ENCODE results near the gene C2orf92.

Gene C2orf92

DNA sequence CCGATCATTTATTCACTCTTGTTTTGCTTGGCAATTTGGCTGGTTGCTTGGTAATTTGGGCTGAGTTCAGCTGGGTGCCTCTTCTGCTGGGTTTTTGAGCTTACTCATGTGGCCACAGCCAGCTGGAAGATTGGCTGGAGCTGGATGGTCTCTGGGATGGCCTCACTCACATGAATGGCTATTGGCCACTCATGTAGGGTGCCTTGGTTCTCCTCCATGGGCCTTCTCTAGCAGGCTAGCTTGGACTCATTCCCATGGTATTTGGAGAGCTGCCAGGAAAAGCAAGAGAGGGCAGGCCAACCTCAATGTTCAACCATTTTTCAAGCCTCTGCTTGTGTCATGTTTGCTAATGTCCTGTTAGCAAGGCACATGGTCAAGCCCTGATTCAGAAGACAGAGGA lies 60.7 kb downstream of the C2orf92 start:
- DNase-seq (ENCODE audit: low spot score): no peak

DNA sequence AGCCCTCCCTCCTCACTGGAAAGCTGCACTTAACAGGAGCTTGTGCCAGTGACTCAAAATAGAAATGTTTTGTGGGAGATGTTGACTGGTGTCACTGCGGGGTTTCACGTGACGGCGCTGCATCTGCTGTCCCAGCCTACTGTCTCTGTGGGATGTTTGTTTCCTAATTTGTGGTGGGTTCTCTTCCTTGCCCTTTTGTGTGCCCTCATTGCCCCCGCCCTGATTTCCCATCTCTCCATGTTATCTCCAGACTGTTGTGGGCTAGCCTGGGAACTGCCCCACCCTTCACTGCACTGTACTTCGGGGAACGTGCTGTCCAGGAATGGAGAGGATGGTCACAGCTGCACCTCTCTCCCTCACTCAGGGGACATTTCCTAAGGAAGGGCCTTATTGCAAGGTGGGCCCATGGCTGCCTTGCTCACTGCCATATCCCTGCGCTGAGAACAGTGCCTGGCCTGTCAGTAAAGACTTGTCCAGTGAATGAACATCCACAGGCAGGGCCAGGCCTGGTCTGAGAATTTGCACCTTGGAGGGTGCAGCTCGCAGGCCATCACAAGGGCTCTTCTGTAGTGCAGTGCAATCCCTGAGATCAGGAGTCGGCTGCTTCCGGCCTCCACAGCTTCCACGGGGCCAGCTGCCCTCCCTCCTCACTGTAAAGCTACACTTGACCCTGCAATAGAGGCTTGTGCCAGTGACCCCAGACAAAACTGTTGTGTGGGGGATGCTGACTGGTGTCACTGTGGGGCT lies 61.9 kb downstream of the C2orf92 start:
- no peak for DNase-seq (ENCODE audit: low spot score)

DNA sequence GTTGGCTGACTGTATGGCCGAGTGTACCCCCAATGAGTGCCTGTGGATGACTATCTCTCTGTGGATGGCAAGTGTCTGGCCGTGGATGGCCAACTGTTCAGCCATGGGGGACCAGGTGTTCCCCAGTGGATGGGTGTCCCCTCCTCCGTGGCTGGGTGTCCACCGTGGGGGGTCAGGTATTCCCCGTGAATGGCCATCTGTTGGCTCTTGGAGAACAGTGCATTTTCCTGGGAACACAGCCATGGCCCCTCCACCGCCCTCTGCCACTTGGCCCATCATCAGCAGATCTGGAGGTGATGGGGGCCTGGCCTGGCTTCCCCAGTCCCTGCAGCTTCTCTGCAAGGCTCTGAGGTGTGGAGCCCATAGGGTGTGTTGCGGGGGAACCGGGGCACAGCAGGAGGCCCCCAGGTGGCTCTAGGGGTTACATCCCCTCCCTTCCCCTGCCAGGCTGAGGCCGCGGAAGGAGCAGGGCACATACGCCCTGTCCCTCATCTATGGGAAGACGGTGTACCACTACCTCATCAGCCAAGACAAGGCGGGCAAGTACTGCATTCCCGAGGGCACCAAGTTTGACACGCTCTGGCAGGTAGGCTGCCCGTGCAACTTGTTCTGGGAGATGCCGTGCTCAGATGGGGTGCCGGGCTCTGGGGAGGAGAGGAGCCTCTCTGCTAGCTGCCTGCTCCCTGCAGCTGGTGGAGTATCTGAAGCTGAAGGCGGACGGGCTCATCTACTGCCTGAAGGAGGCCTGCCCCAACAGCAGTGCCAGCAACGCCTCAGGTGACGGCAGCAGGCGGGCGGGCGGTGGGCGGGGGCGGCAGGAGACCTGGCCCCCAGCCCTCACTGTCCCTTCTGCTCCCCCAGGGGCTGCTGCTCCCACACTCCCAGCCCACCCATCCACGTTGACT lies 63.2 kb downstream of the C2orf92 start:
- no peak for DNase-seq (ENCODE audit: low spot score)

DNA sequence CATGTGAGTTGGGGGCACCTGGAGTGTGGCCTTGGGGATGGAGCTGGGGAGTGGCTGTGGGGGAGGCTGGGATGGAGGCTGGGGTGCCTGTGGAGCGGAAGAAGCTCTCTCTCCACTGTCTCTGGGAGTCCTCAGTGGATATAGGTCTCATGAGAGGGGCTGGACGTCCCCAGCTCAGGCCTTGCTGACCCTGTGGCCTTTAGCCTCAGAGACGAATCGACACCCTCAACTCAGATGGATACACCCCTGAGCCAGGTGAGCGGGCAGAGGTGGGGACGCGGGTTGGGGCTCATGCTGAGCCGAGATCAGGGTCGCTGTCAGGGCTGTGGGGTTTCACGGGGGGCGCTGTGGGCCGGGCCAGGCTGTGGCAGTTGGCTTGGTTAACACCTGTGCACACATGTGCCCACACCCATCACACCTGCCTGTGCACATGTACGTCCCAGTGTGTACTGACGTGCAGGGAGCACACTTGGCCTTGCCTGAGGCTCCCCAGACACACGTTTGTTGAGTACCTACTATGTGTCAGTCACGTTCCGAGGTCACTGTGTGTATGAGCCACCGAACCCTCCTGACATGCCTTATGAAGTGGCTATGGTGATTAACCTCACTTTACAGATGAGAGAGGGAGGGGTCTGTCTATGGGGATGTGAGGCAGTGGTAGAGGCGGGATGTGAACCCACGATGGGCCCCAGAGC lies 64.0 kb downstream of the C2orf92 start:
- no peak for DNase-seq (ENCODE audit: low spot score)

DNA sequence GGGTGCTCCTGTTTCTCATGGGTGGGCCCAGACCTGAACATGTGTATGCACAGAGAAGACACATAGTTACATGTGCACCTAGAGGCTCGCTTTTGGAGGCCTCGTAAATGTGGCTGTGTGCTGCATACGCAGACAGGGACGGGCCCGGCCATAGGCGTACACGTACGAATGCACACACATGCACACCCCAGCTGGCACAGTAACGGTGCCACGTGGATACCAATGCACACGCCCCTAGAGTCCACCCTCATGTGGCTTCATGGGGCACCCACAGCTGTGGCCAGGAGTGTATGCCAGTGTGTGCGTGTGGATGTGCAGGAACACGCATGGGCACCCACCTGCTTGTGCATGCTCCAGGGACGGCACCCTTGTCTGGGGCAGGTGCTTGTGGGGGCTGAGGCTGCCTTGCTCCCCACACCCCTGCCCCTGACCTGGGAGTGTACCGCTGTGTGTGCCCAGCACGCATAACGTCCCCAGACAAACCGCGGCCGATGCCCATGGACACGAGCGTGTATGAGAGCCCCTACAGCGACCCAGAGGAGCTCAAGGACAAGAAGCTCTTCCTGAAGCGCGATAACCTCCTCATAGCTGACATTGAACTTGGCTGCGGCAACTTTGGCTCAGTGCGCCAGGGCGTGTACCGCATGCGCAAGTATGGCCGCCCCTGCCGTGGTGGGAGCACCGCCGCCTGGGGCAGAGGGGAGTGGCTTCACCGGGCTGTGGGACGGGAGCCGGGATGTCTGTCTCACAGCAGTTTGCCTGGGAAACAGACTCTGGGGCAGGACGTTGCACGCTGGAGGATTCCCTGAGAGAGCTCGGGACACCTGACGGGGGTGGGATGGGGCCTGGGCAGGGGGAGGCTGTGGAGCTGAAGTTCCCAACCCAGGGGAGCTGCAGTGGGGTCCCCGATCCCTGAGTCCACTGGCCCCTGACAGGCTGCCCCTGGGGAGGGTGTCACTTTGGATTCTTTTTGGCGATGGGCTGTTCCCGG lies 64.8 kb downstream of the C2orf92 start:
- DNase-seq (ENCODE audit: low spot score): no peak

DNA sequence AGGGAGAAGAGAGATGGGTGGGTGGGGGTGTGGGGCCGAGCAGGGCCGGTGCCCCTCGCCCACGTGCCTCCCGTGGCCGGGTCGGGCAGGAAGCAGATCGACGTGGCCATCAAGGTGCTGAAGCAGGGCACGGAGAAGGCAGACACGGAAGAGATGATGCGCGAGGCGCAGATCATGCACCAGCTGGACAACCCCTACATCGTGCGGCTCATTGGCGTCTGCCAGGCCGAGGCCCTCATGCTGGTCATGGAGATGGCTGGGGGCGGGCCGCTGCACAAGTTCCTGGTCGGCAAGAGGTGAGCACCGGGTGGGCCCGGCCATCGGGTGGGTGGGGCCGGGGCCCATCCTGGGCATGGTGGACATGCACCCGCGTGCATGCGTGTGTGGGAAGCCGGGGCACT lies 65.6 kb downstream of the C2orf92 start:
- no peak for DNase-seq (ENCODE audit: low spot score)

DNA sequence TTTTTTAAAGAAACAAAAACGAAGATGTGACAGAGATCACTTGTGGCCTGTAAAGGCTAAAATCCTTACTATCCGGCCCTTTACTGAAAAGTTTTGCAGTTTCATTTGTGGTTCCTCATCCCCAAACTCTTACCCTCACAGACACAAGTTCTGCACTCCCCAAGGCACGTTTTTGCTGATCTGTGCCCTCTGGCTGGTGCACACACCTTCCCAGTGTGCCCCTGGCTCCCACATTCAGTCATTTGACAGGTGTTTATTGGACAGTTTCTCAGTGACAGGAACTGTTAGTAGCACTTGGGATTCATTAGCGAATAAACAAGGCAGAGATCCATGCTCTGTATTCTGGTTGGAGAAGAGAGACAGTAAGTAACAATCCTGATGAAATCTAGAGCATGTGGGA lies 66.7 kb downstream of the C2orf92 start:
- no peak for DNase-seq (ENCODE audit: low spot score)

DNA sequence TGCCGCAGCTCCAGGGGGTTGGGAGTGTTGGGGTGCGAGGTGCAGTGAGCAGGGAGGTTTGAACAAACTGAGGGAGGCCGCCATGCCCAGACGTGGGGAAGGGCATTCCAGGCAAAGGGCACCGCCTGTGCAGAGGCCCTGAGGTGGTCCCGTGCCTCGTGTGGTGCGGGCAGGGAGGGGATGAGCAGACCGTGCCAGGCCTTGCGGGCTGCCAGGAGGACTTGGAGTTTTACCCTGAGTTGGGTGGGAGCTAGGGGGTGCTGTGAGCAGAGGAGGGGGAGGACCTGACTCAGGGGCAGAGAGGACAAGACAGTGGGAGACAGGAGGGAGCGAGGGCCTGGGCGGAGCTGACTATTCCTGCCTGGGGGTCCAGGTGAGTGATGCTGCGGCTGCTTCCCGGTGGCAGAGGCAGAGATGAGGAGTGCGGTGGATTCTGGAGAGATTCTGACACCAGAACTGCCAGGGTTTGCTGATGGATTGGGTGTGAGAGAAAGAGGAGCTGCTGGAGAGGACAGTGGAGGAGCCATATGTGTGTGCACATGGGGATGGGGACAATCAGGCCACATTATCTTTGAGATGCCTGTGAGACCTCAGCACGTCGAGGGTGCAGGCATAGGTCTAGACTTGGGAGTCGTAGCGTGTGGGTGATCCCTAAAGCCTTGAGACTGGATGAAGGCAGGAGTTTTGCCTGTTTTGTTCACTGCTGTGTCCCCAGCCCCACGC lies 67.3 kb downstream of the C2orf92 start:
- DNase-seq (ENCODE audit: low spot score): no peak

DNA sequence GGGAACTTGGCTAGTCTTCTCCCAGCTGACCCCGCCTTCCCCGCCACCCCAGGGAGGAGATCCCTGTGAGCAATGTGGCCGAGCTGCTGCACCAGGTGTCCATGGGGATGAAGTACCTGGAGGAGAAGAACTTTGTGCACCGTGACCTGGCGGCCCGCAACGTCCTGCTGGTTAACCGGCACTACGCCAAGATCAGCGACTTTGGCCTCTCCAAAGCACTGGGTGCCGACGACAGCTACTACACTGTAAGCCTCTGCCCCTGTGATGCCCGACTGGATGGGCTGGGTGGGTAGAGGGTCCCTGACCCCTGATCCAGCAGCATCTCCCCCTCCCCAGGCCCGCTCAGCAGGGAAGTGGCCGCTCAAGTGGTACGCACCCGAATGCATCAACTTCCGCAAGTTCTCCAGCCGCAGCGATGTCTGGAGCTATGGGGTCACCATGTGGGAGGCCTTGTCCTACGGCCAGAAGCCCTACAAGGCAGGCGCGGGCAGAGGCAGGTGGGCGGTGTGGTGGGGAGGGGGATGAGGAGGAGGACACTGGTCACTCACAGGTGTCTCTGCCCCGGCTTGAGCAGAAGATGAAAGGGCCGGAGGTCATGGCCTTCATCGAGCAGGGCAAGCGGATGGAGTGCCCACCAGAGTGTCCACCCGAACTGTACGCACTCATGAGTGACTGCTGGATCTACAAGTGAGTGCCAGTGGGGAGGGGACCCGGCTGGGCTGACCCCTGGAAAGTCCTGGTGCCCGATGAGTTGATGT lies 68.1 kb downstream of the C2orf92 start:
- no peak for DNase-seq (ENCODE audit: low spot score)

DNA sequence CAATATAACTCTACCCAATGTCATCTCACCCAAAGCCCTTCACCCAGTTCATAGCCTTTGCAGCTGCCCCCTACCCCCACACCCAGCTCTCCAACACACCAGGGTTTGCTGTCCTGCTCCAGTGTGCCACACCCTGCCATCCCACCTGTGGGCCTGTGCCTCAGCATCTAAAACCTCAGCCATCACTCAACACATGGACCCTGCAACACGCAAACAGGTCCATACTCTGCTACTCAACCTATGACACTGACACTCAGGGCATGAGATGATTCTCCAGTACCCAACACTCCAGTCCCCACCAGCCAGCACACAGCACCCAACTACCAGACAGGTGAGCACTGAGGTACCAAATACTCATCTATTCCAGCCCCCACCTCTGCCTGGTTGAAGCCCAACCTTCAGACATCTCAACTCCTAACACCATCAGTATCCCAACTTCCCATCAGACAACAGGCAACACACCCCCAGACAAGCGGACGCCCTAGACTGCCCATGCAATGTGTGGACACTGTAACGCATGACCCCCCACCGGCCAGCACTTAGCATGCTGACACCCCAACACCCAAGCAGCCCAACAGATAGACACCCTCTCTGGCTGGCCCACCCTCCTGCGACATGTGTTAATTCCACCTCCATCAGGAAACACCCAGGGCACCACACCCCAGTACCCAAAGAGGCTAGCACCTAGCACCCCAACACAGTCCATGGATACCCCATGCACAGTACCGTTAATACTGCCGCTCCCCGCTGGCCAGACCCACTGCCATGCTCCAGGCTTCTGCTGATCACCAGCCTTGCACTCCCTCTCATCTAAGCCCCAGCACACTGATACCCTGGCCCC lies 68.9 kb downstream of the C2orf92 start:
- no peak for DNase-seq (ENCODE audit: low spot score)

DNA sequence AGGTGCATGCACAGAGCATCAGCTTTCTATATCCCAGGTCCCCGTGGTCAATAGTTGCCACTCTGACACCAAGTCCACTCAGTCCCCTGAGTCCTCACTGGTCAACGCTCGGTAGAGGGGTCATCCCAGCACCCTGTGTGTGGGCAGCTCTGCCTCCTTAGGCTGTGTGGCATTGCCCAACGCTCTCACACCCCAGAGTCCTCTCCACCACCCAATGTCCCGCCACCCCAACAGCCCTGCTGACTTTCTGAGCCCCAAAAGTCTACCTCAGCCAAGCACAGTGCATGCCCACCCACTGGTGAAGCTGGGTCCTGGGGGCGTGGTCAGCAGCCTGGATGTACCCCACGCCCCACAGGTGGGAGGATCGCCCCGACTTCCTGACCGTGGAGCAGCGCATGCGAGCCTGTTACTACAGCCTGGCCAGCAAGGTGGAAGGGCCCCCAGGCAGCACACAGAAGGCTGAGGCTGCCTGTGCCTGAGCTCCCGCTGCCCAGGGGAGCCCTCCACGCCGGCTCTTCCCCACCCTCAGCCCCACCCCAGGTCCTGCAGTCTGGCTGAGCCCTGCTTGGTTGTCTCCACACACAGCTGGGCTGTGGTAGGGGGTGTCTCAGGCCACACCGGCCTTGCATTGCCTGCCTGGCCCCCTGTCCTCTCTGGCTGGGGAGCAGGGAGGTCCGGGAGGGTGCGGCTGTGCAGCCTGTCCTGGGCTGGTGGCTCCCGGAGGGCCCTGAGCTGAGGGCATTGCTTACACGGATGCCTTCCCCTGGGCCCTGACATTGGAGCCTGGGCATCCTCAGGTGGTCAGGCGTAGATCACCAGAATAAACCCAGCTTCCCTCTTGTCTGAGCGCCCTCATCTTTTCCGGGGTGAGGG lies 69.7 kb downstream of the C2orf92 start:
- no peak for DNase-seq (ENCODE audit: low spot score)

DNA sequence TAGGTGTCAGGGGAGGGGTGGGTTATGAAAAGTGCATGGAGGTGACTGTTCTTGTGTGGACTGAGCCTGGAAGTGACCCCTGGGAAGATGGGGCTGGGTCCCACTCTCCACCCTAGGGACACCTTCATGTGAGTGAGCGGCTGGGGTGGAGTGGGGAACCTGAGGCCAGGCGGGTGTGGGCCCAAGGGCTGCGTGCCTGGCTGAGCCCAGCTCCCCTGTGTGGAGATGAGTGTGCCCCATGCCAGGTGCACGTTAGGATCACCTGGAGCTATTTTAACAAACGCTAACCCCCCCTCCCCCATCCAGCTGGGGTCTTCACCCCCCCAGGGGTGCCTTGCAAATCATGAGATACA lies 70.4 kb downstream of the C2orf92 start:
- no peak for DNase-seq (ENCODE audit: low spot score)

DNA sequence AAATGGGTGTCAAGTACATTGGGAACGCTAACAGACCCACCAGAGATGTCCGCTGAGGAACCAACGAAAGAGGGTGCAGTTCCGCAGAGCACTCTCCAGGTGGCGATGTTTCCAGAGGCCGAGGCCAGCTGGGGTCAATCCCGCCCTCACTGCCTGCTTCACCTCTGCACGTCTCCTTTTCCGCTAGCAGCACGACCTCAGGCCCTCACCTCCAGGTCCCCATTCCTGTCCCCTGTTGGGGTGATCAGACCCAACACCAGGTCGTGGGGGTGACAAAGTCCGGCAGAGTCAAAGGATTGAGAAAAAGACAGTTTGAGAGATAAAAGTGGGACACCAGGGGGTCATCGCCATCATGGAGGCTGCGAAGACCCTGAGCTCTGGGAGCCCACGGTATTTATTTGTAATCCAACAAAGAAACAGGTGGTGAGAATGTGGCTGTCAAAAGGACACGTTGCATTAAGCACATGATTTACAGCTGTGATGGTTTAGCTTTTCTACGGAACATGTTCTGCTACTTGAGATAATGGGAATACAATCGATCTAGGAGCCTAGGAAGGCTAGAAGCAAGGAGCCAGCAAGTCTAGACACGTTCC lies 71.2 kb downstream of the C2orf92 start:
- peak; percentile 36 for DNase-seq (ENCODE audit: low spot score)

DNA sequence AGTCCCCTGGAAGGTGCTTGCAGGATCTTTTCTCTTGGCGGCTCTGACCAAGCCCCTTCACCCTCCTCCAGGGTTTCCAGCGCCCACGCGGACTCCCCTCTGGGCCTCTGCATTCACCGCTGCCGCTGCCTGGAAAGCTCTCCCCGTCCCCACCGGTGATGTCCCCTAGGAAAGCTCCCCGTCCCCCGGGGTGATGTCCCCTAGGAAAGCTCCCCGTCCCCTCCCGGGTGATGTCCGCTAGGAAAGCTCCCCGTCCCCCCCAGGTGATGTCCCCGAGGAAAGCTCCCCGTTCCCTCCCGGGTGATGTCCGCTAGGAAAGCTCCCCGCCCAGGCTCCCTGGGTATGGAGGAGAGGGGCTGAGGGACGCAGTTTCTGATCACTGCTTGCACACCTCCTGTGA lies 71.7 kb downstream of the C2orf92 start:
- DNase-seq (ENCODE audit: low spot score): no peak

DNA sequence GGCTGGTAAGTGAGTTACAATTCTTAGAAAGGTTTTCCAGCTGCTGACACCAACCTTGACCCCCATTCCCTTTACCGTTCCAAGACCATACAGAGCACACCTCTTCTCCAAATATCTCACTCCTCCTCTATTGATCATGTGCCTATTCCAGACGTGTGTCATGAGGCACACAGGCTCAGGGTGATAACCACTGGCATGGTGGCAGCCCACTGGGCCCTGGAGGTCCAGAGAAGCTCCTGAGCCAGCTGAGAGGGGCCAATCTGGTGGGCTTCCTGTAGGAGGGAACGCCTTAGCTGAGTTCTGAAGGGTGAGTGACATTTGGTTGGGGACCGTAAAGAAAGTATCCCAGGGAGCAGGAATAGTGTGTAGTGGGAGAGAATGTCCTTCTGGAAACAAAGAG lies 72.2 kb downstream of the C2orf92 start:
- no peak for DNase-seq (ENCODE audit: low spot score)

DNA sequence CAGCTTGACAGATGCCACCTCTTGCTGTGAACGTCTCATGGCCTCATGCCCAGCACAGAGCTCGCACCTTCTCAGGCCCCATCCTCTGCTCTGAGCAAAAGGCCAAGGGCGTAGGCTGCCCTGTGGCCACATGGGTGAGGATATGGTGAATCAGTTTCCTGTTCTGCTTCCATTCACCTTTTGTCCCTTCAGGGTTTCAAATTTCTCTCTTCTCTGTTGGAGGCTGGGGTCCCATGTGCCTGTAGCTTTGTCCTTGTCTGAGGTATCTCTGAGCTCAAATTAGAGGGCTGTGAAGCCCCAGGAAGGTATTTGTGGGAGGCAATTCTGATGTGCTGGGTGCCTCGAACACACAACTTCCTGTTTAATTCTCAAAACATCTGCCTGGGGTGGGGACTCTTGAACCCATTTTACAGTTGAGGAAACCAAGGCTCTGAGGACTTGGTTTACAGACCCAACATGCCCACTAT lies 72.9 kb downstream of the C2orf92 start:
- DNase-seq (ENCODE audit: low spot score): peak; percentile 26

DNA sequence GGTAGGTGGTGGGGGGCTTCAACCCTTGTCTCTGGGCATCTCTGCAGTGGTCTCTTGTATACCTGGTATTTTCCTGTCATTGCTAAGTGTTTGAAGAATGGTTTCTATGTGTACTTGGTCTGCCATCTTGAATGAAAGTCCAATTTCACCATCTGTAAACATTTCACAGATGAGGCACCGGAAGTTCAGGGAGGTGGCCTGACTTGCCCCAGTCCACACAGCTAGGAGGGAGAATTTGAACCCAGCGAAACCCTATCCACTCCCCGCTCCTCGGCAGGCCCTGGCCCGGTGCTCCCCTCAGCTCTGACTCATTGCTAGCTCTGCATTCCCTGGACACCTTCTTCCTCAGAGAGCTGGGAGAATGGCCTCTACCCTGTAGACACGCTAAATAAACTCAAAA lies 74.4 kb downstream of the C2orf92 start:
- DNase-seq (ENCODE audit: low spot score): no peak

Measured in kidney capillary endothelial cell (primary cell).